Calu3 (cell line): ENCODE results near the gene TNNI2. TPM values are rescaled to one million over a fixed set of nuclear protein-coding genes. Genes with fewer than 3 reads are reported as not detected.

ENCODE experiments used
- BruUV-seq: library from RNA; stranded (reverse); fragments of 400-500 nt; replicated peaks from 2 replicates; lab custom pipeline; 2021; lab: Mats Ljungman, UMichigan
- CTCF ChIA-PET: fragments of 300-600 bp; sonication (Branson Sonifier 250); formaldehyde crosslinking; loops from one replicate; lab custom pipeline; 2022; ENCODE audit warnings: antibody characterized with exemption; lab: Charles Lee
- DNase-seq: peaks from one replicate; pipeline ENCODE4 v3.0.0; 2022
- H3K27ac Mint-ChIP-seq: one replicate; pipeline ENCODE4 v1.8.0; 2022; ENCODE audit warnings: mixed read lengths; ENCODE audit not compliant: unreplicated experiment
- H3K27me3 Mint-ChIP-seq: one replicate; pipeline ENCODE4 v1.8.0; 2022; ENCODE audit warnings: mixed read lengths; ENCODE audit not compliant: unreplicated experiment
- H3K36me3 Mint-ChIP-seq: one replicate; pipeline ENCODE4 v1.8.0; 2022; ENCODE audit warnings: mild to moderate bottlenecking, moderate library complexity, mixed read lengths; ENCODE audit not compliant: insufficient read depth, unreplicated experiment
- H3K4me1 Mint-ChIP-seq: one replicate; pipeline ENCODE4 v1.8.0; 2022; ENCODE audit warnings: mild to moderate bottlenecking, low read depth, mixed read lengths; ENCODE audit not compliant: unreplicated experiment
- H3K4me3 Mint-ChIP-seq: one replicate; pipeline ENCODE4 v1.8.0; 2022; ENCODE audit warnings: mild to moderate bottlenecking, low read depth, moderate library complexity, mixed read lengths; ENCODE audit not compliant: unreplicated experiment
- H3K9me3 Mint-ChIP-seq: one replicate; pipeline ENCODE4 v1.8.0; 2022; ENCODE audit warnings: low read depth, mixed read lengths; ENCODE audit not compliant: unreplicated experiment
- CTCF ChIP-seq: fragments of 200-600 bp; IDR thresholded peaks from one replicate; pipeline ENCODE4 v1.8.0; 2022; ENCODE audit warnings: antibody characterized with exemption; ENCODE audit not compliant: unreplicated experiment
- intact Hi-C: fragments of 100-400 bp; cut with micrococcal nuclease; formaldehyde crosslinking; loops from one replicate; pipeline ENCODE4 v1.10.0; 2022; ENCODE audit not compliant: unreplicated experiment
- total RNA-seq: library from RNA; stranded (reverse); gene quantifications from 2 replicates; pipeline ENCODE4 v1.2.3, GENCODE V29; 2022

TNNI2 gene
- total RNA-seq, 1 experiment from 2014 or later = 1.3 TPM

- no TSS peak for BruUV-seq
- Mint-ChIP-seq H3K27me3 (peaks cover 15% of the 10 kb centered on the region), H3K4me3 (no peak within 1 kb of the TSS), H3K4me1 (no peaks in the 10 kb centered on the region), H3K27ac (no peak within 1 kb of the TSS), H3K9me3 (no peaks in the 10 kb centered on the region), H3K36me3 (no peaks in the 10 kb centered on the region)
- intact Hi-C loops = no loop called here
- no peak for TF ChIP-seq CTCF
- CTCF ChIA-PET = no interaction called here
- no peak for DNase-seq
These were observed 14.1 kb downstream of the TNNI2 start, which contains the start of gene LSP1 for GRCh38 chr11:1852877-1853276. LSP1 (plus strand) TSS chr11:1853084; CDS start chr11:1853145, 61 bp downstream.

GRCh38 chr11:1853376-1854131 is 14.8 kb downstream of the TNNI2 start:
- DNase-seq = no peak
- Mint-ChIP-seq H3K27me3 (peaks cover 15% of the 10 kb centered on the region), H3K4me3 (no peak overlapping the region), H3K36me3 (no peaks in the 10 kb centered on the region), H3K27ac (no peak overlapping the region), H3K9me3 (no peaks in the 10 kb centered on the region), H3K4me1 (no peaks in the 10 kb centered on the region)
- TF ChIP-seq CTCF = no peak
- no TSS peak for BruUV-seq
- CTCF ChIA-PET = no interaction called here
- intact Hi-C loops = no loop called here

- Mint-ChIP-seq H3K27me3 (peaks cover 15% of the 10 kb centered on the region), H3K36me3 (no peaks in the 10 kb centered on the region), H3K4me3 (no peak overlapping the region), H3K27ac (no peak overlapping the region), H3K9me3 (no peaks in the 10 kb centered on the region), H3K4me1 (no peaks in the 10 kb centered on the region)
- no peak for TF ChIP-seq CTCF
- no TSS peak for BruUV-seq
- intact Hi-C loops = no loop called here
- DNase-seq = no peak
- CTCF ChIA-PET = no interaction called here
These were observed 15.6 kb downstream of the TNNI2 start for GRCh38 chr11:1854132-1854948.

- intact Hi-C loops = no loop called here
- Mint-ChIP-seq H3K4me1 (no peaks in the 10 kb centered on the region), H3K36me3 (no peaks in the 10 kb centered on the region), H3K9me3 (no peaks in the 10 kb centered on the region), H3K27ac (no peak overlapping the region), H3K27me3 (peaks cover 15% of the 10 kb centered on the region), H3K4me3 (no peak overlapping the region)
- CTCF ChIA-PET = no interaction called here
- TF ChIP-seq CTCF = no peak
- BruUV-seq = no TSS peak
- DNase-seq = no peak
These were observed 16.4 kb downstream of the TNNI2 start for GRCh38 chr11:1854949-1855885.
